T-helper 2 cell (primary cell): ENCODE data around the gene IGF2.

Source experiments
- DNase-seq, 5 experiments: peaks; one replicate each; pipeline versions ENCODE4 v3.0.0 to v3.0.0-alpha.2; 2012 to 2022

Gene IGF2

GRCh38 chr11:2102132-2102882 lies 36.9 kb downstream of the IGF2 start:
- DNase-seq, result no peak

GRCh38 chr11:2101171-2101675 lies 38.0 kb downstream of the IGF2 start:
- no peak for DNase-seq

GRCh38 chr11:2100361-2101170 lies 38.6 kb downstream of the IGF2 start:
- DNase-seq, result no peak

GRCh38 chr11:2099516-2100349 lies 39.5 kb downstream of the IGF2 start:
- no peak for DNase-seq

GRCh38 chr11:2098691-2099515 lies 40.3 kb downstream of the IGF2 start:
- DNase-seq, result no peak

GRCh38 chr11:2097998-2098690 lies 41.0 kb downstream of the IGF2 start:
- no peak for DNase-seq

- DNase-seq, result no peak
These were observed 41.7 kb downstream of the IGF2 start for GRCh38 chr11:2097356-2097997.

GRCh38 chr11:2096919-2097301 lies 42.3 kb downstream of the IGF2 start:
- DNase-seq, result no peak

GRCh38 chr11:2096011-2096918 lies 42.9 kb downstream of the IGF2 start:
- no peak for DNase-seq

- no peak for DNase-seq
These were observed 43.6 kb downstream of the IGF2 start for GRCh38 chr11:2095542-2095941.

GRCh38 chr11:2095198-2095520 lies 44.0 kb downstream of the IGF2 start:
- no peak for DNase-seq

- no peak for DNase-seq
These were observed 44.6 kb downstream of the IGF2 start for GRCh38 chr11:2094354-2095197.

GRCh38 chr11:2093575-2094353 lies 45.4 kb downstream of the IGF2 start:
- no peak for DNase-seq

- peak in 3 of 5 experiments; percentile 43 to 78 (median 57) for DNase-seq
These were observed 46.2 kb downstream of the IGF2 start for GRCh38 chr11:2092956-2093412.

GRCh38 chr11:2092464-2092910 lies 46.7 kb downstream of the IGF2 start:
- no peak for DNase-seq

- DNase-seq, result no peak
These were observed 47.3 kb downstream of the IGF2 start for GRCh38 chr11:2091786-2092463.

GRCh38 chr11:2091112-2091746 lies 48.0 kb downstream of the IGF2 start:
- no peak for DNase-seq
